Suppressor macrophage treated with lipopolysaccharide for 4 hours (primary cell): ENCODE data around the gene RITA1.
A peak's percentile ranks its signal among the peaks of the same experiment; 100 is the strongest.

Source experiments
- DNase-seq: peaks from one replicate; pipeline ENCODE4 v3.0.0-alpha.2; 2020

Gene RITA1

DNA sequence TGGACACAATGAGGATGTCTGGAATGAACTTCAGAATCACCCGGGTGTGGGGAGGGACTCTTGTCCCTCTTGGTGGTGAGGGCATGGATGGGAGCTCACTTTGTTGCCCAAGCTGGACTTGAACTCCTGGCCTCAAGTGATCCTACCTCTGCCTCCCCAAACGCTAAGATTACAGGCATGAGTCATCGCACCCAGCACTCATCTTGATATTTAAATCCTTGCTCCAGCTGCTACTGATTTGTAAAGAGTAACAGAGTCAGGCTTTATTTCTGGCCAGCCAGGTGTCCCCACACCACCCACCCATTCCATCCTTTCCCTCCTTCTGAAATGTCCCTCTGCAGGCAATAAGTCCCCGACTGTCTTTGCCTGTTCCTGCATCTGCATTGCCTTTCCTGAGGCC is 5.2 kb upstream of the RITA1 start:
- no peak for DNase-seq

DNA sequence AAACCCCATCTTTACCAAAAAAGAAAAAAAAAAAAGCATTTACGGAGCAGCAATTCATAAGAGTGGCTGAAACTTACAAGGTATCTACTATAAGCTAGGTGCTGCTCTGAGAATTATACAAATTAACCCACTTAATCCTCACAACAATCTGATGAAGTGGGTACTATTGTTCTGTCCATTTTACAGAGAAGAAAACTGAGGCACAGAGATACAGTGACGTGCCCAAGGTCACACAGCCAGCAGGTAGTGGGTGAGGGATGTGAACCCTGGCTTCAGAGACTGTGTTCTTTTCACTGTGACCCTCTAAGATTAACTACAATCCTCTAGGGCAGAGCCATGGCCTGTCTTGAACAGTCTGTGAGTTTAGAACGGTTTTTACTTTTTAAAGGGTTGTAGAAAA is 3.5 kb upstream of the RITA1 start:
- no peak for DNase-seq

DNA sequence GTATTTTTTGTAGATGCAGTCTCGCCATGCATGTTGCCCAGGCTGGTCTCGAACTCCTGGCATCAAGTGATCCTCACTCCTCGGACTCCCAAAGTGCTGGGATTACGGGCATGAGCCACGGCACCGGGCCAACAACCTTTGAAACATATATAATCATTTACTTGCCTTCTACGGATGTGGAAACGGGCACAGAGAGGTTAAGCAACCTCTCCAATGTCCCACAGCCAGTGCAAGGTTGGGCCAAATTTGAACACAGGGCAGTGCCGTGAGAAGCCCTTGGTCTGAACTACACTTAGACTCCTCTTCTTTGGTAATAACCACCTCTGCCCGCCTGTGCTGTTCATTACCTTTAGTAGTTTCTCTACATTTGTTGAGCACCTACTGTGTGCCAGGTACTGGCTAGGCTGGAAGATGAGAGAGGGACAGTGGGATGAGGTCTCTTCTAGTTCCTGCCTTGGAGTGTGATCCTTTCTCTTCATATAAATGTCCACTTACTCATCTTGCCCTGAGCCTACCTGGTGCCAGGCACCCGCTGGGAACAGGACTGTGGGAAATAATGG is 2.4 kb upstream of the RITA1 start:
- DNase-seq, result no peak

- no peak for DNase-seq
These were observed 1.2 kb upstream of the RITA1 start for GRCh38 chr12:113184098-113184899.

DNA sequence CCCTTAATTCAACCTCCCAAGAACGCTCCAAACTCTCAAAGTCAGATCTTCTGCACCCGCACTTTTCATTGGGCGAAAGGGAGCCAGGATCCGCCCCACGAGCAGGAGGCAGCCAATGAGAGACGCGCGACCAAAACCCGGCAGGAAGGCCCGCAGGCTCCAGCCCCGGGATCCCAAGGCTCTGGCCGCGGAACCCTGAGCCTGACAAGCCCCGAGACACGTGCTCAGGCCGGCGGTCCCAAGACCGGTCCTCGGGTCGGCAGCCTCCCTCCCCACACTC is 681 bp upstream of the RITA1 start:
- peak; percentile 92 for DNase-seq

DNA sequence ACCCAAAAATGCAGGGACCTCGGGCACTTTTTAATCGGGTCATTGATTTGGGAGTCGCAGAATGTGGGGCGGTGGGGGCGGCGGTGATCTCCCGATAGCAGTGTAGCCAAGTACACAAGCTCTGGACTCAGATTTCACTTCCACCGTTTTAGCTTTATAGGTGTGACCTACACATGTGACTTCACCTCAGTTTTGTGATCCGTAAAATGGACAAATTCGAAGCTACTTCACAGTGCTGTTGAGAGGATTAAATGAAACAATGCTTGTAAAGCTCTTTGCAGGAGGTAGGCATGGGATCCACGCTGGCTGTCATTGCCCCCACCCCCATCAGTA is 478 bp downstream of the RITA1 start:
- DNase-seq, result no peak

- DNase-seq, result no peak
These were observed 1.3 kb downstream of the RITA1 start for GRCh38 chr12:113186666-113187325.

- no peak for DNase-seq
These were observed 3.8 kb downstream of the RITA1 start for GRCh38 chr12:113189361-113189760.

DNA sequence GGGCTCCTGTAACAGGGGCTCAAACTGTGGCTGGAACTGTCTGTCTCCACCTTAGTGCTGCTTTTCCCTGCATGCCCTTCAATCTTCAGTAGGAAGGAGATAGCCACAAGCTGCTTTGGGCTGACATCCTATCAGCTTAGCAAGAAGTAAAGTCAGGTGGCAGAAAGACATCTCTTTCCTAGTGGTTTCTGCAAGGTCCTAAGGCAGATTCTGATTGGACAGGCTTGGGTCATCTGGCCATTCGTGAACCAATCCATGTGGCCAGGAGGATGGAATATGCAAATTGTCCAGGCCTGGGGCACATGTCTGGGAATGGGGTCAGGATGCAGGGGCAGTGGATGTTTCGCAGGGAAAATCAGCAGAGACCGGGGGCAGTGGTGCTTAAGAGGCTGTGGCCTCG is 5.2 kb downstream of the RITA1 start:
- DNase-seq, result no peak

DNA sequence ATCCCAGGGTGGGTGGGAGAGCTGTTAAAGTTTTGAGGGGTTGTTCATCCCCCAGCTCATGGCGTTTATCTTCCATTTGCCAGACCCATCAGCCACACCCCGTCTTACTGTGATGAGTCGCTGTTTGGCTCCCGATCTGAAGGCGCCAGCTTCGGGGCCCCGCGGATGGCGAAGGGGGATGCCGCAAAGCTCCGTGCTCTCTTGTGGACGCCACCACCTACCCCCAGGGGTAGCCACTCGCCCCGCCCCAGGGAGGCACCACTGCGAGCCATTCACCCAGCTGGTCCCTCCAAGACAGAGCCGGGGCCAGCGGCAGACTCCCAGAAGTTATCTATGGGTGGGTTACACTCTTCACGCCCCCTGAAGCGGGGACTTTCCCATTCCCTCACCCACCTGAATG is 5.7 kb downstream of the RITA1 start:
- DNase-seq, result no peak

DNA sequence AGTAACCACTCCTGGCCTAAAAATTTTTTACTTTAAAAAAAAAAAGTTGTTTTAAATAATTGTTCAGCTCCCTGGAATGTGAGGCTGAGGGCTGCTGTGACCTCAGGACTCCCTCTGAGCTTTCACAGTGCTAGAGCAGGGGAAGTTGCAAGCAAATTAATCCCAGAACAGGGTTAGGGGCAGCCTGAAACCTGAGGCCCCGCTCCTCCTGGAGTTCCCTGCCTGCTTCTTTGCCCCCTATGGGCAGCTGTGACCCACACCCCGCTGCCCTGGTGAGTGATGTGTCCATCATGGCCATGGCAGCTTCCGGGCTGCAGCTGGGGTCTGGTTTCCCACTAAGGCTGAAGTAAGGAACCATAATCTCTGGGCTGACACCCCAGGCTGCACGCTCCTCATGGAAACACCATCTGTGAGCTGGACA is 9.5 kb downstream of the RITA1 start:
- DNase-seq, result no peak

DNA sequence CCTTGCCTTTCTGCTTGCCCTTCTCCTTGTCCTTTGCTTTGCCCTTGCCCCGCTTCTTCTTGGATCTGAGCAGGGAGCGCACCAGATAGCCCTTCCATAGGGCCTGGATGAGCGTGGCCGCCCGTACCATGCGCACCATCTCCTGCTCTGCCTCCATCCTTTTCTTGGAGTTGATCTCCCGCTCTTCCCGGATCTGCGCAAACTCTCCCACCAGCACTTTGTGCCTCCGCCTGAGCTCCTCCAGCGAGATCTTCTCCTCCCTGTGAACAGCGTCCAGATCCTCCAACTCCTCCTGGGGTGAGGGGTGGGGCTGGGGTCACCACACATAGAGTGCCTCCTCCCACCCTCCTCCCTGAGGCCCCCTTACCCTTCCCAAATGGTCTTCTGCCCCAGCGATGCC is 10.1 kb downstream of the RITA1 start:
- DNase-seq, result no peak

DNA sequence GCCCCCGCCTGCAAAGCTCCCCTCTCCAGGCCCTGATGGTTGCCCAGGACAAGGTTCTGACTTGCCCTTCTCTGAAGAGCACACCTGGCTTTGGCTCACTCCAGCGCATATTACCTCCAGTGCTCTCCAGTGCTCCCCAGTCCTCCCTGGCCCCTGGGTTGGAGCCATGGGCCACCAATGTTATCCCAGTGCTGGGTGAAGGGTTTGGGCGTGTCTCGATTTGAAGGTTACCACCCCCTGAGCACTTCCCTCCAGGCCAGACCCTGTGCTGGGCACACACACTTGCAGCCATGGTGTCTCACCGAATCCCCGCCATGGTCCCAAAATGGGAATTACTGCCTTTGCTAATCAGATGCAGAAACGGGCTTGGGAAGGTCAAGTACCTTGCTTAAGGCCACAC is 11.1 kb downstream of the RITA1 start:
- DNase-seq, result no peak

- DNase-seq, result peak; percentile 81
These were observed 11.5 kb downstream of the RITA1 start for GRCh38 chr12:113196990-113197389.

DNA sequence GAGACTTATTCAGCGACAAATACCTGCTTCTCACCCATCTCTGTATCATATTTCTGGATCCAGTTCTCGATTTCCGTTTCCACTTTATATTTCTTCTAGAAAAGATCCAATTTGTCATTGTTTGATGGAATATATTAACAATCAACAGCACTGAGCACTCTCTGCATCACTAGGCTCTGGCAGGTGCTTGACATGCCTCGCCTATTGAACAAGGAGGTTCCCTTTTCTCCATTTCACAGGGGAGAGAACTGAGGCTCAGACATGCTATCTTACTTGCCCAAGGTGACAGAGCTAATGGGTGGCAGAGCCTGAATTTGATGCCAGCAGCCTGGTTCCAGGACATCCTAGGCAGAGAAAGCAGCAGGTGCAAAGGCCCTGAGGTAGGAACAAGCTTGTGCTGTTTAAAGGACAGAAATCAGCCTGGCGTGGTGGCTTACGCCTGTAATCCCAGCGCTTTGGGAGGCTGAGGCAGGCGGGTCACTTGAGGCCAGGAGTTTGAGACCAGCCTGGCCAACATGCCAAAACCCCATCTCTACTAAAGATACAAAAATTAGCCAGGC is 12.1 kb downstream of the RITA1 start:
- no peak for DNase-seq

- no peak for DNase-seq
These were observed 12.8 kb downstream of the RITA1 start for GRCh38 chr12:113198296-113198695.

- peak; percentile 41 for DNase-seq
These were observed 14.7 kb downstream of the RITA1 start for GRCh38 chr12:113200021-113200797.

- no peak for DNase-seq
These were observed 16.0 kb downstream of the RITA1 start for GRCh38 chr12:113201187-113202177.

DNA sequence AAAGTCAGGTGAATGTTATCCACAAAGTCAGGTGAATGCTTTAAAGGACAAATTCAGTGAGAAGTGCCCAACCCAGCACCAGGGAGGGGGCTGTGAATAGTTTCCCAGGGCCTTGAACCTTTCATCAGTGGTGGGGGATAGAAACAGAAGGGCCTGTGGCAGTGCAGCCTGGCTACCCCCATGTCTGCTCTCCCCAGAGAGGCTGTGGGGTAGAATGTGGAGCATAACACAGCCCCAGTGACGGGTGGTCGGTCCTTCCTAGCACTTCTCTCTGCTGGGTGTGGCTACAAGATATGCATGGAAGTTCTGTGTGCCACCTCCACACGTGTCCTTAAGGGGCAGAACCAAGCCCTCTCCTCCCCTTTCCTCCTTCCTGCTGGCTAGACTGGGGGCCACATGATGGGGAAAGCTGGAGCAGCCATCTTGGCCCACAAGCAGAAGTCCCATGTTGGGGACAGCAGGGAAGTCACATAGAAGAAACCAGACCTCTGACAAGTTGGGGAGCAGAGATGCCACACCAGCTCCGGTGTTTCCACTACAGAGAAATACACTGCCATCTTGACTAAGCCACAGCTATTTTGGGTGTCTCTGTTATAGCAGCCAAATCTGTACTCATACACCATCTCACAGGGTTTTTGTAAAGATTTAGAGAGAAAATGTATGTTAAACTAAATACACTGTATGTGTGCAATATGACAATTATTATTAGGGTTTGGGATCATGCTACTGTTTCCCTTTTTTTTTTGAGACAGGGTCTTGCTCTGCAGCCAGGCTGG is 17.0 kb downstream of the RITA1 start:
- DNase-seq, result no peak

DNA sequence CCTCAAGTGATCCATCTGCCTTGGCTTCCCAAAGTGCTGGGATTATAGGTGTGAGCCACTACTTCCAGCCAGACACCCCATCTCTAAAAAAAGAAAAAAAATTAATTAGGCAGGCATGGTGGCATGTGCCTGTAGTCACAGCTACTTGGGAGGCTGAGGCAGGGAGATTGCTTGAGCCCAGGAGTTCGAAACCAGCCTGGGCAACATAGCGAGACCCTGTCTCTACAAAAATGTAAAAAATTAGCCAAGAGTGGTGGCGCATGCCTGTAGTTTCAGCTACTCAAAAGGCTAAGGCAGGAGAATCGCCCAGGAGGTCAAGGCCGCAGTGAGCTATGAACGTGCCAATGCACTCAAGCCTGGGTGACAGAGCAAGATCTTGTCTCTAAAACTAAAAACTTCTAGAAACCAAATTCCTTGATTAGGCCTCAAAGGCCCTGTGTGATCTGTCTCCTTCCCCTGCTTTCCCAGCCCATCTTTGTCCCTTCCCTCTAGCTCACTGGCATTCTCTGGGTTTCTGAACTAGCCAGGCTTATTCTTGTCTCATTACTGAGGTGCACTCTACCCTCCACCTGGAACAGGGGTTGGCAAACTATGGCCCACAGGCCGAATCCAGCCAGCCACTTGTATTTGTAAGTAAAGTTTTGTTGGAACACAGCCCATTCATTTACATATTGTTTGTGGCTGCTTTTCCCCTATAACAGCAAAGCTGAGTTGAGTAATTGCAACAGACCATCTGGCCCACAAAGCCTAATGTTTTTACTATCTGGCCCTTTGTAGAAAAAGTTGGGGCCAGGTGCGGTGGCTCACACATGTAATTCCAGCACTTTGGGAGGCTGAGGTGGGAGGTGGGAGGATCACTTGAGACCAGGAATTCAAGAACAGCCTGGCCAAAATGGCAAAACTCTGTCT is 18.6 kb downstream of the RITA1 start:
- no peak for DNase-seq
